ENCODE measurements around the gene SLC35D3. TPM values are rescaled to one million over a fixed set of nuclear protein-coding genes. Genes with fewer than 3 reads are reported as not detected.

Gene SLC35D3
- total and polyA plus RNA-seq, 3 donors from 2014 or later, result not detected

GRCh38 chr6:136922685-136923006, 545 bp downstream of the SLC35D3 start:
- Histone ChIP-seq H3K36me3 (ENCODE audit: low read depth, missing control alignments) (no peaks in the 10 kb centered on the region), H3K4me1 (peaks cover 12% of the 10 kb centered on the region), H3K4me3 (peak overlapping the region; percentile 28 to 42), H3K27ac (no peak overlapping the region), H3K27me3 (peaks cover 4% of the 10 kb centered on the region), H3K9me3 (no peaks in the 10 kb centered on the region)
- intact Hi-C loops (cut with DNase I; ENCODE audit: low total_unique reads), result no loop called here
- WGBS, 2 donors, result 1% methylated on average over 26 of the region's 29 CpGs; no CpG with 5 or more reads in 1 of the 2 donors
- DNase-seq, result no peak
- TF ChIP-seq POLR2A (IDR thresholded peaks at IDR 0.05) (no peak), CTCF (IDR thresholded peaks at IDR 0.05) (no peak)

GRCh38 chr6:136923116-136923953, 1.2 kb downstream of the SLC35D3 start:
- peaks cover 12% of the 10 kb centered on the region for H3K4me1 ChIP-seq
- H3K4me3 ChIP-seq, result peak overlapping the region in 1 of 2 donors; percentile 28
- no peak overlapping the region for H3K27ac ChIP-seq
- H3K27me3 ChIP-seq, result peaks cover 4% of the 10 kb centered on the region
- intact Hi-C loops (cut with DNase I; ENCODE audit: low total_unique reads), result no loop called here
- H3K9me3 ChIP-seq, result no peaks in the 10 kb centered on the region
- no peaks in the 10 kb centered on the region for H3K36me3 ChIP-seq (ENCODE audit: low read depth, missing control alignments)
- DNase-seq, result no peak
- WGBS, 2 donors, result 11 to 12% methylated on average over 27 to 55 of the region's 65 CpGs
- TF ChIP-seq CTCF (IDR thresholded peaks at IDR 0.05), result no peak
- TF ChIP-seq POLR2A (IDR thresholded peaks at IDR 0.05), result no peak

GRCh38 chr6:136923954-136924673, 2.0 kb downstream of the SLC35D3 start:
- 44 to 61% methylated on average over 9 to 39 of the region's 40 CpGs for WGBS, 2 donors
- Histone ChIP-seq H3K9me3 (no peaks in the 10 kb centered on the region), H3K27me3 (peaks cover 4% of the 10 kb centered on the region), H3K4me1 (peaks cover 12% of the 10 kb centered on the region), H3K27ac (no peak overlapping the region), H3K4me3 (no peak overlapping the region), H3K36me3 (ENCODE audit: low read depth, missing control alignments) (no peaks in the 10 kb centered on the region)
- TF ChIP-seq POLR2A (IDR thresholded peaks at IDR 0.05) (no peak), CTCF (IDR thresholded peaks at IDR 0.05) (no peak)
- intact Hi-C loops (cut with DNase I; ENCODE audit: low total_unique reads), result no loop called here
- no peak for DNase-seq

- H3K27me3 ChIP-seq, result no peaks in the 10 kb centered on the region
Observed at GRCh38 chr6:136926383-136926782, 4.3 kb downstream of the SLC35D3 start.

More at GRCh38 chr6:136926383-136926782, 4.3 kb downstream of the SLC35D3 start:
- H3K9me3 ChIP-seq, result no peaks in the 10 kb centered on the region
- no peak overlapping the region for H3K27ac ChIP-seq
- H3K36me3 ChIP-seq (ENCODE audit: low read depth, missing control alignments), result no peaks in the 10 kb centered on the region
- intact Hi-C loops (cut with DNase I; ENCODE audit: low total_unique reads), result no loop called here
- 93 to 94% methylated on average over 2 of the region's 2 CpGs for WGBS, 2 donors
- H3K4me3 ChIP-seq, result no peak overlapping the region
- TF ChIP-seq POLR2A (IDR thresholded peaks at IDR 0.05) (no peak), CTCF (IDR thresholded peaks at IDR 0.05) (no peak)
- peaks cover 11% of the 10 kb centered on the region for H3K4me1 ChIP-seq
- DNase-seq, result no peak
